Measurements from ENCODE around the gene C1orf115.

C1orf115 gene

GRCh38 chr1:220742520-220742919 is 52.4 kb downstream of the C1orf115 start:
- H3K27me3 ChIP-seq (ENCODE audit: insufficient read depth, low read depth, severe bottlenecking), result no peaks in the 10 kb centered on the region
- H3K27ac ChIP-seq, result no peak overlapping the region
- no peak for DNase-seq
- H3K4me3 ChIP-seq (ENCODE audit: low read depth, low read length), result no peak overlapping the region
- peaks cover 8% of the 10 kb centered on the region for H3K9me3 ChIP-seq (ENCODE audit: severe bottlenecking)
- H3K36me3 ChIP-seq, result no peaks in the 10 kb centered on the region
- no peak for TF ChIP-seq CTCF (IDR thresholded peaks at IDR 0.05; ENCODE audit: low read depth, low read length)

- no peak overlapping the region for H3K27ac ChIP-seq
- H3K36me3 ChIP-seq, result no peaks in the 10 kb centered on the region
- no peak for TF ChIP-seq CTCF (IDR thresholded peaks at IDR 0.05; ENCODE audit: low read depth, low read length)
- H3K4me3 ChIP-seq (ENCODE audit: low read depth, low read length), result no peak overlapping the region
- no peak for DNase-seq
- H3K9me3 ChIP-seq (ENCODE audit: severe bottlenecking), result no peaks in the 10 kb centered on the region
- H3K27me3 ChIP-seq (ENCODE audit: insufficient read depth, low read depth, severe bottlenecking), result no peaks in the 10 kb centered on the region
Observed at GRCh38 chr1:220746851-220747250, 56.7 kb downstream of the C1orf115 start.

GRCh38 chr1:220747437-220748088 is 57.4 kb downstream of the C1orf115 start:
- peak; percentile 27 for DNase-seq
- TF ChIP-seq CTCF (IDR thresholded peaks at IDR 0.05; ENCODE audit: low read depth, low read length), result no peak
- no peaks in the 10 kb centered on the region for H3K27me3 ChIP-seq (ENCODE audit: insufficient read depth, low read depth, severe bottlenecking)
- peak overlapping the region; percentile 81 for H3K27ac ChIP-seq
- no peaks in the 10 kb centered on the region for H3K9me3 ChIP-seq (ENCODE audit: severe bottlenecking)
- peak overlapping the region; percentile 65 for H3K4me3 ChIP-seq (ENCODE audit: low read depth, low read length)
- no peaks in the 10 kb centered on the region for H3K36me3 ChIP-seq

- H3K27me3 ChIP-seq (ENCODE audit: insufficient read depth, low read depth, severe bottlenecking), result no peaks in the 10 kb centered on the region
- no peak for TF ChIP-seq CTCF (IDR thresholded peaks at IDR 0.05; ENCODE audit: low read depth, low read length)
- peak within 1 kb of the TSS; percentile 81 for H3K27ac ChIP-seq
- H3K9me3 ChIP-seq (ENCODE audit: severe bottlenecking), result no peaks in the 10 kb centered on the region
- DNase-seq, result peak; percentile 93
- H3K4me3 ChIP-seq (ENCODE audit: low read depth, low read length), result peak within 1 kb of the TSS; percentile 65
- H3K36me3 ChIP-seq, result no peaks in the 10 kb centered on the region
Observed at GRCh38 chr1:220748089-220748934, 58.1 kb downstream of the C1orf115 start, which contains the start of gene MTARC2. TSS of gene MTARC2 (plus strand) at chr1:220748322. CDS start at chr1:220748532, 210 bp downstream.
